Stimulated activated CD8-positive, alpha-beta memory T cell treated with anti-CD3 and anti-CD28 coated beads, Interleukin-12 subunit alpha, Interleukin-12 subunit beta, amount 100 ng/mL, for 4 hours (primary cell): ENCODE results near the gene C5orf15.
"Not testable (repeated sequence)": the region's sequence is repeated elsewhere in the genome, so short reads cannot be mapped to it uniquely, and the experiment has no call there.

Source experiments
- DNase-seq: peaks from one replicate; pipeline ENCODE4 v3.0.0-alpha.2; 2020; ENCODE audit warnings: low read depth

Gene C5orf15

DNA sequence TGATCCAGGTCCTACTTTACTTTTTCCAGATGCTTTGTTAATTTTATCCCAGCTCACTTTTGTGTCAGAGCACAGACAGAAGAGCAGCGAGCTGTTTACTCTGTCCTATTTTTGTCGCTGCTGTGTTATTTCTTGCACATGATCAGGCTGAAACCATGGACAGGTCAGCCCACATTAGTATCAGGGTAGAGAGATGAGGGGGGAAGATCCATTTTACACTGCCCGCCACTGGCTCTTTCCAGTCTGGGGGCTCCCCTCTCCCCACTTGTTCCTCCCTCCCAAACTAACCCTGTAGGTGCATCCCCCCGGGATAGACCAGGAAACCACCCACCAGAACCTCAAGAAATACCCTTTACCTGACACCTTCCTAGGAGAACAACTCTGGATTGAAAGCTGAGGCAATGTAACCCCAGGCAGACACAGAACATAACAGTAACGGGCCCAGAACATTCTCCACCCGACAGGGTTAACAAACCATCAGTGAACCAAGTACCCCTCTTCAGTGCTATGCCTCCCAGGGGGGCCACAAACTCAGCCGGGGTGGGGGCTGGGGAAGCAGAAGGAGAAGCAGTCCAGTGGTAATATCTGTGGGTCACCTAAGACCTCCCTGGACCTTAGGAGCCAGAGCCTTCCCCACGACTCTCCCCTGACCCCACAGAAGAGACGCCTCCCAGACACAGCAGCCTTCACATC lies 26.0 kb upstream of the C5orf15 start:
- no peak for DNase-seq

DNA sequence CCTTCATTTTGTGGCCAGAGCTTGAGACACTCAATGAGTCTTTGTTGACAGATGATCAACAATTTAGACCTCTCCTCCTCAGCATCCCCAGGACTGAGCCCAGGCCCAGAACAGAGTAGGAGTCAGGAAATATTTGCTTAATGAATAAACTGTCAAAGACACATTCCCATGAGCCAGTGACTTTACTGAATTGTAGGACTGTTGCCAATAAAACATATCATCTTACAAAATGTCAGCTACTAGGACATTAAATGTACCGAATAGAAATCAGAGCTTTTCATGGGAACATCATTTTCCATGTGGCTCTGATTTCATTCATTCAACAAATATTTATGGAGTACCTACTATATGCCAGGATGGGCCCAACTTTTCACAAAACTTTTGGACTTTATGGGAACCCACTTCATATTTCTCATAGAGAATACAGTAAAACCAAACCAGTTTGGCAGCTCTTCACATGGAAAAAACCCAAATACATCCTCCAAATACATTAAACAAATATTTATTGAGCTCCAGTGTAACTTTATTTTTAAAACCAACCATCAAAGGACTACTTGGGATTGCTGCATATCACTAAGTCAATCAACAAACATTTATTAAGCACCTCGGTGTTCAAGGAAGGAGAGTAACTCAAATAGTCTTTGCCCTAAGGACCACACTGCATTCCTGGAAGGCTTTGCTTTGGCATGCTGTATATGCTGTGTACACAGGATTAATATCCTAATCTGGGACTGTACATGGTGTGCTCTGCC lies 24.9 kb upstream of the C5orf15 start:
- no peak for DNase-seq

GRCh38 chr5:133992429-133993155 lies 24.2 kb upstream of the C5orf15 start:
- no peak for DNase-seq

- no peak for DNase-seq
These were observed 22.9 kb upstream of the C5orf15 start for GRCh38 chr5:133991171-133991910.

DNA sequence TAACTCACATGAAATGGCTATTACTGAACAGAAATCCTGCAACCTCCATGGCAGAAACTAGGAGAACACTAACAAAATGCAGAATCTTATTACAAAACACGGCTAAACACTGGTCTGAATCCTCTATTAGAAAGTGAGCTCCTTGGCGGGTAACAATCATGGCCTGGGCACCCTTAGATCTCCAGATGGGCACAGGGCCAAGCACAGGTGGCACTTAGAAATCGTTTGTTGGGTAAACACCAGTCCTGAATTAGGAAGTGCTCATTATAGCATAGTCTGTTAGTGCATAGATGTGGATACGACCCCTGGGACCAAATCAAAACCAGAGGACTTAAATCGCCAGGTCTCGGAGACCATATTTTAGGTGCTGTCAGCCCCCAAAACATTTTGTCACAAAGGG lies 22.0 kb upstream of the C5orf15 start:
- no peak for DNase-seq

DNA sequence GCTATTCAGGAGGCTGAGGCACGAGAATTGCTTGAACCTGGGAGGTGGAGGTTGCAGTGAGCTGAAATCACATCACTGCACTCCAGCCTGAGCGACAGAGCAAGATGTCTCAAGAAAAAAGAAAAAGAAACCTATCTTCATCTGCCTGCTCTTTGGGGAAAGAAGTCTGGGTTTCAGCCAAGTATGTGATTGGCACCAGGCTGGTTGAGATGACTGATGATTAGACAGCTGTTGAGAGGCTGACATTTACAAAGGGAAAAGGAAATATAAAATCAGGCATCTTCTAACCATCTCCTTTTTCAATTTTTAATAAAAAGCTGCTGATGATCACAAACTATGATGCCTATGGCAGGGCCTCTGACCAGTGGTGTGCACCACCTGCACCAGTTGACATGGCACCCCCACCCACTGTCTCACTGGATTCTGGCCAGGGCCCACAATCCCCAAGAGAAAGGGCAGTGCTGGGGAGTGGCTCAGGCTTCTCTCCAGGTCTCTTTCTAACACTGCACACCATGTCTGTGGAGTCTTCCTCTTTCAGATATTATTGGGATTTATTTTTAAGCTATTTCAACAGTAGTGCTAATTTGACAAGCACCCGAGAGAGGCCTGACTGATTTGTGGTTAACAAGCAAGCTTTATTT lies 17.2 kb upstream of the C5orf15 start:
- DNase-seq = no peak

DNA sequence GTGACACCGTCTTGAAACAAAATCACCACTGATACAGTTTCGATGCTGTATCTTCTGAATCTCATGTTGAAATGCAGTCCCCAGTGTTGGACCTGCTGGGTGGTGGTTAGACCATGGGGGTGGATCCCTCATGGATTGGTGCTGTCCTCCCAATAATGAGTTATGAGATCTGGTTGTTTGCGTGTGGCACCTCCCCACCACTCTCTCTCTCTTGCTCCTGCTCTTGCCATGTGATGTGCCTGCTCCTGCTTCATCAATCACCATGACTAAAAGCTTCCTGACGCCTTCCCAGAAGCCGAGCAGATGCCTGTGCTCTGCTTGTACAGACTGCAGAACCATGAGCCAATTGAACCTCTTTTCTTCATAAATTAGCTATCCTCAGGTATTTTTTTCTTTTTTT lies 15.2 kb upstream of the C5orf15 start:
- no peak for DNase-seq

- no peak for DNase-seq
These were observed 13.3 kb upstream of the C5orf15 start for GRCh38 chr5:133981714-133982113.

DNA sequence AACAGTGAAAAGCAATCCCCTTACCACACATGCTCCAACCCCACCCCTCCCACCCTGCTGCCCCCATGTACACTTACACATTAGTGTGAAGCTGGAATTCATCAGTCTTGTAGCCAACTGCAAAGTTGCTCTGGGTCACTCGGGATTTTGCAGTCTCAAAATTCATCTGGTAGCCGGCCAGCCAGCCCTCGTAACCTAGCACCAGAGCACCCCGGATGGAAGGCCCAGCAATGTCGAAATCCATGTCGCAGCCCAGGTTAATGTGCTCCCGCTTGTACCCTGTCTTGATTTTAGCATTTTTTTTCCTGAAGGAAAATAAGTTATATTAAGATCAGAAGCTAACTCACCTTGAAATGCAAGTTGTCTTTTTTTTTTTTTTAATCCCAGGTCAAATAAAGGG lies 12.2 kb upstream of the C5orf15 start:
- no peak for DNase-seq

DNA sequence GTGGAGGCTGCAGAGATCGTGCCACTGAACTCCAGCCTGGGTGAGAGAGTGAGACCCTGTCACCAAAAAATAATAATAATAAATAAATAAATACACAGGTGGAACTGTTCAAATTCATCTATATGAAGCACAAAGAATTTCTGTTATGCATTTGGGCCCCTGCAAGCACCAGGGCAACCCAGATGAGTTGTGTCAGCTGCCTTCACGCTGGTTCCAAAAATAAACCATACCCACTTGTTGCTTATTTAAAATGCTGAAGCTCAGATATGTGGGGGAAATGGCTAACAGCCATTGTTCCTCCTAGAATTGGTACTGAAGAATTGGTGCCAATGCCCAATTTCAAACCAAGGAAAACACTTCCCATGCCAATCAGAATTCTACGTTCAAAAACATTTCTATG lies 10.5 kb upstream of the C5orf15 start:
- DNase-seq = no peak

DNA sequence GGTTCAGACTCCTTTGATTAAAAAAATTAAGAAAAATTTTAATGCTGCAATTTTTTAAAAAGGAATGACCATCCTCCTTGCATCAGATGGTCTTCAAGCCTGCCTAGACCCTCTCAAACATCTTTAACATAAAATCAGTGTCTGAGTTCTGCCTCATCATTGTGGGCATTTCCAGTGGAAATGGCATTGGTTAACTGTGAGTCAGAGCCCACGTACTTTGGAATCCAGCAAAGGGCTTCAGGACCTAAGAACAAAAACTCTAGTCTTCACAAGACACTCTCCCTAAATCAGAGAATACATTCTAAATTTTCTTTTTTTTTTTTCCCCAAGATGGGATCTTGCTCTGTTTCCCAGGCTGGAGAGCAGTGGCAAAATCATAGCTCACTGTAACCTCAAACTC lies 9.4 kb upstream of the C5orf15 start:
- DNase-seq = no peak

DNA sequence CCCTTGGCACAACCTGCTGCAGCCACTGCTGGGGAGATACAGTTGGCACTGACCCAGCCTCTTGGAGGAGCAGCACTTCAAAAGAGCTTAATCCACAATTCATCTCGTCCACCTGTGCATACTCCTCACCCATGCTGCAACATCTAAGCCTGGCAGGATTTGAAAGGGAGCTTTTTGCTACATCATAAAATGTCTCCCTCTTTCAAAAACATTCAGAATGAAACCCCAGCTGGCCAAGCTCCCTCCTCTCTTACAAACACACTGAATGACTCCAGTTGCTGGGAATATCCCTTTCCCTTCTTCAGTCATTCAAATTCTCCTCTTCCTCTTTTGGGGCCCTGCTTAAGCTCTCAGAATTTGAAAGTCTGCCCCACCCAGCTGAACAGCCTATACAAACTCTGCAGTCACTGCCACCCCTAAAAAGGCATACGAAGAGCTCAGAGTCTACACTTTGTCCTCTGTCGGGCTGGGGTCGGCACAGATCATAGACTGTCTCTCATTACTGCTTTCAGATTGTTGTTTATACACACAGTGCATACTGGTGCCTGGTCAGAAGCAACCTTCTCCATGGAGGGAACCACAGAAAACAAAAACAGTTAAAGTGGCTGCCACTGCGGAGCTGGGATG lies 8.8 kb upstream of the C5orf15 start:
- no peak for DNase-seq

DNA sequence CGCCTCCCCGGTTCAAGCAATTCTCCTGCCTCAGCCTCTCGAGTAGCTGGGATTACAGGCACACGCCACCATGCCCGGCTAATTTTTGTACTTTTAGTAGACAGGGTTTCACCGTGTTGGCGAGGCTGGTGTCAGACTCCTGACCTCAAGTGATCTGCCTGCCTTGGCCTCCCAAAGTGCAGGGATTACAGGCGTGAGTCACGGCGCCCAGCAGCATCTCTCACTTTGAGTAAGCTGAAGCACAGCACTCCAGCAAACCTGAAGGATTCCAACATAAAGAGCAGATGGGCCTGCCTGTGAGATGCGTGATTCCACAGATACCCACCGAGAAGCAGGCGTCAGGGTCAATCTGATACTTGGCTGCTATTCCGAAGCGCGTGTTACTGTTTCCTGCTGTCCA lies 7.1 kb upstream of the C5orf15 start:
- not testable (repeated sequence) for DNase-seq

- DNase-seq = no peak
These were observed 5.7 kb upstream of the C5orf15 start for GRCh38 chr5:133974142-133974541.

DNA sequence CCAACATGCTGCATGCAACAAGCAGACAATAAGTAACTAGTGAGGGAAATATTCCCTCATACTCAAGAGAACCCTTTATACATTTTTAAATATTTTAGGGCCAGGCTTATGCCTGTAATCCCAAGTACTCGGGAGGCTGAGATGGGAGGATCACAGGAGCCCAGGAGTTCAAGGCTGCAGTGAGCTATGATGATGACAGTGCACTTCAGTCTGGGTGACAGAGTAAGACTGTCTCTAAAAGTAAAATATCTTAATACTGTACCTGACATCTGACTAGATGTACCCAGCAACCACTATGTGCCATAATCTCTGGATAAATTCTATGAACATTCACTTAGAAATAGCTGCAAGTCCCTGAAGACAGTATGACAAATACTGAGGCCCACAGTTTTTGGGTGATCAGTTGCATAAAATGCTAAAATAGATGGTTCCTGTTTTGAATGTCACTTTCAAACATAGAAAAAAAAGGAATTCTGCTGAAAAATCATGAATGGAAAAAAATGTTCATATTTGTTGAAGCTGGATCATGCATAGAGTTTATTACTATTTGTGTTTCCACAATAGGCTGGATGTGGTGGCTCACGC lies 2.0 kb upstream of the C5orf15 start:
- DNase-seq = no peak

DNA sequence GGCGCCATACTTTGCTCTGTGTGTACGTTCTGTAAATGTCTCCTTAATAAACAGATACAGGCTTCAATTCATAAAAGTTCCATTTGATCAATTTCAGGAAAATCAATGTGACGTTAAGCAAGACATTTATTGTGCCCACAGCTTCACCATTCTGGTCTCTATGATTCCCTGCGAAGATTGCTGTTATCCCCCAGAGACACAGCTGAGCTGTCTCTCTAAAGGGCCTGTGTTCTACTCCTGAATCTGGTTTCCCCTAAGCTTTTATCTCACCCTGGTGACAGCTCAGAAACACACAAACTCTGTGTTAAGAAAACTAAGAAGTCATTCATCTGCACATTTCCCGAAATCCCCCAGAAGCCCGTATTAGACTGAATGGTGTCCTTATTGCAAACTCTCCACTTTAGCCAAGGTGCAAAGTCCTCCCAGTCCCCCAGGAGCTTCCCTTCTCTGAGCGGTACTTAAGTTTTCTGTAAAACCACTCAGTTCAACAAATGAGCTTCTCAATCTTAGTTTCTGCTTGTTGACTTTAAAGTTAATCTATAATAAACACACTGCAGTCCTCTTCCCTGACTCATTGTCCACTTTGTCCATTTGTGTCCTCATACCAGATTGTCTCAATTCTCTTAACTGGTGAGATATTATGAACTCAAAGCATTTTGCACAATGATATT lies 1.4 kb upstream of the C5orf15 start:
- DNase-seq = no peak

DNA sequence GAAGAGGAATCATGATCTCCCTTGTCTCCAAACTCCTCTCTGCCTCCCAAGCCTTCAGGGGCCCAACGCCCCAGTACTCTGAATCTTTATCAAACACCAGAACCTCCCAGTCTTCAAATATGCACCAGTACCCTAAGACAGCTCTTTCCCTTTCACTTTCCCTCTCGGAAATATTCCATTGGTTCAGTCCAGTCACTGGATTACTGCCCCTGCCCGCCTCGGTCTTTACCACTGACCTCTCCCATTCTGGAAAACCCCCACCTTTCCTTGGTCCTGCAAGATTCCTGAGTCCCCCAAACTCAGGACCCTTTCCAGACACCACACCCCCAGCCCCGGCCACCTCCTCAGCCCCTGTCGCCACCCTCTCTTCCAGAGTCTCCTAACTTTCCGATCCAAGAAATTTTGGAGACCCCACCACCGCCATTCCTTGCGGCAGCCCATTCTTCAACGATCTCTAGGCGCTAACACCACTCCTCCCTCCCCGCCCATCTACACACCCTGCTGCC lies 674 bp downstream of the C5orf15 start:
- DNase-seq = no peak

GRCh38 chr5:133967124-133967523 lies 1.3 kb downstream of the C5orf15 start:
- DNase-seq = no peak

DNA sequence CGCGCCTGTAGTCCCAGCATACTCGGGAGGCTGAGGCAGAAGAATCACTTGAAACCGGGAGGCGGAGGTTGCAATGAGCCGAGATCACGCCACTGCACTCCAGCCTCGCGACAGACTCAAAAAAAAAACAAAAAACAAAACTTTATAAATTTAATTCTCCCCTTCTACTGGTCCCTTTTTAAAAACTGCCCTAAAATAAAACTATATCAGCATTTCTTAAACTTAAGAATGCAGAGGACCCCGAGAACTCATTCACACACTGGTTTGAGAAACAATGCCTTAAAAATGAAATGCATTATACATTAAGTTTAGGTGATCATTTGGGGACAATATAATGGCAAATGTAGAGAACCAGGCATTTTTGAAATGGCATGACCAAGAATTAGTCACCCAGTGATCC lies 2.3 kb downstream of the C5orf15 start:
- no peak for DNase-seq

DNA sequence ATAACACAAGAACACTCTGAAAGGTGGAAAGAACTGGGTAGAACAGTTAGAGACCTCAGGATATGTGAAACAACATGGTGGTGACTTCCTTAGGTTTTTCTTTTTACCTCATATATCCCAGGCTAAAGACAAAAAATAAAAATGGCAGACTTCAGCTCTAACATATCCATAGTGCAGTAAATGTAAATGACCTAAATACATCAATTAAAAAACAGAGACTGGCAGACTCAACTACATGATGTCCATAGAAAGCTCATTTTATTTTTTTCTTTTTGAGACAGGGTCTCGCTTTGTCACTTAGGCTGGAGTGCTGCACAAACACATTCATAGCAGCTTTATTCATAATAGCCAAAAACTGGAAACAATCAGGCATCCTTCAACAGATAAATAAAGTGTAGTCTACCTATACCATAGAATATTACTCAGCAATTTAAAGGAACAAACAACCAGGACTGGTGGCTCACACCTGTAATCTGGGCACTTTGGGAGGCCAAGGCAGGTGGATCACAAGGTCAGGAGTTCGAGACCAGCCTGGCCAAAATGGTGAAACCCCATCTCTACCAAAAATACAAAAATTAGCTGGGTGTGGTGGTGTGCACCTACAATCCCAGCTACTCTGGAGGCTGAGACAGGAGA lies 4.8 kb downstream of the C5orf15 start:
- no peak for DNase-seq
